ENCODE data around the gene PEX5L. TPM values are rescaled to one million over a fixed set of nuclear protein-coding genes. Genes with fewer than 3 reads are reported as not detected.

Gene PEX5L
- total RNA-seq, 1 experiment from 2014 or later = 0.33 TPM

- Histone ChIP-seq H3F3A (ENCODE audit: insufficient read depth, low read depth) (no peaks in the 10 kb centered on the region), H3K4me3 (no peak overlapping the region), H3K4me2 (no peak overlapping the region), H3K4me1 (replicated peaks; ENCODE audit: insufficient read depth) (no peaks in the 10 kb centered on the region), H3K9me2 (ENCODE audit: insufficient read depth) (no peaks in the 10 kb centered on the region), H3K36me3 (ENCODE audit: low read depth) (no peaks in the 10 kb centered on the region), H2AFZ (no peak overlapping the region; the same call in 1 of the 2 replicates), H3K9me3 (ENCODE audit: insufficient read depth, low read depth) (no peaks in the 10 kb centered on the region), H3K27me3 (ENCODE audit: insufficient read depth, low read depth) (no peaks in the 10 kb centered on the region), H4K20me1 (ENCODE audit: insufficient read depth) (no peaks in the 10 kb centered on the region), H3K27ac (no peak overlapping the region), H3K79me2 (ENCODE audit: low read depth) (no peaks in the 10 kb centered on the region)
- intact Hi-C loops (cut with micrococcal nuclease; ENCODE audit: unreplicated experiment) = no loop called here
- ChIA-PET CTCF (no interaction called here), POLR2A (ENCODE audit: unreplicated experiment) (no interaction called here)
- no peak for DNase-seq
- TF ChIP-seq, protein P1, sequence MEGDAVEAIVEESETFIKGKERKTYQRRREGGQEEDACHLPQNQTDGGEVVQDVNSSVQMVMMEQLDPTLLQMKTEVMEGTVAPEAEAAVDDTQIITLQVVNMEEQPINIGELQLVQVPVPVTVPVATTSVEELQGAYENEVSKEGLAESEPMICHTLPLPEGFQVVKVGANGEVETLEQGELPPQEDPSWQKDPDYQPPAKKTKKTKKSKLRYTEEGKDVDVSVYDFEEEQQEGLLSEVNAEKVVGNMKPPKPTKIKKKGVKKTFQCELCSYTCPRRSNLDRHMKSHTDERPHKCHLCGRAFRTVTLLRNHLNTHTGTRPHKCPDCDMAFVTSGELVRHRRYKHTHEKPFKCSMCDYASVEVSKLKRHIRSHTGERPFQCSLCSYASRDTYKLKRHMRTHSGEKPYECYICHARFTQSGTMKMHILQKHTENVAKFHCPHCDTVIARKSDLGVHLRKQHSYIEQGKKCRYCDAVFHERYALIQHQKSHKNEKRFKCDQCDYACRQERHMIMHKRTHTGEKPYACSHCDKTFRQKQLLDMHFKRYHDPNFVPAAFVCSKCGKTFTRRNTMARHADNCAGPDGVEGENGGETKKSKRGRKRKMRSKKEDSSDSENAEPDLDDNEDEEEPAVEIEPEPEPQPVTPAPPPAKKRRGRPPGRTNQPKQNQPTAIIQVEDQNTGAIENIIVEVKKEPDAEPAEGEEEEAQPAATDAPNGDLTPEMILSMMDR (conservative IDR thresholded peaks at IDR 0.05) = no peak
- TF ChIP-seq EZH2 (IDR thresholded peaks at IDR 0.05; ENCODE audit: low read depth) = no peak
- no TSS peak for BruUV-seq (replicated peaks)
These were observed 176.2 kb downstream of the PEX5L start for GRCh38 chr3:179860275-179861107.

DNA sequence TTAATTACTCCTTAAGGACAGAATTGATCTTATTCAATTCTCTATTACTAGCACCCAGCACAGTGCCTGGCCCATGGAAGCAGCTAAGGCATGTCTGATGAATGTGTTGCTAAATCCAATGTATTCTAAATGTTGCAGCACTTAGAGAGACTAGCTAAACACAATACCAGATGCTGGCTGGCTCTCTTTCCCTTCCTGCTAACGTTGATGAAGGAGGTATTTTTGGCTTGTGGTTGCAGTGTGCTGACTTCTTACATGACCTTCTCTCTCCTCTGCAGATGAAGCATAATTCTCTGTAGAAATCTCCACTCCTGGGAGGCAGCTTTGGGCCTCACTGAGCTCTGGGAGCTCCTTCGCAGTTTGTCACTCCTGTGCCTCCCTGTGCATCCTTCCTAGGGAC is 183.6 kb downstream of the PEX5L start:
- Histone ChIP-seq H3K4me1 (replicated peaks; ENCODE audit: insufficient read depth) (no peaks in the 10 kb centered on the region), H4K20me1 (ENCODE audit: insufficient read depth) (no peaks in the 10 kb centered on the region), H3K9me3 (ENCODE audit: insufficient read depth, low read depth) (no peaks in the 10 kb centered on the region), H2AFZ (no peak overlapping the region), H3K27me3 (ENCODE audit: insufficient read depth, low read depth) (no peaks in the 10 kb centered on the region), H3K27ac (no peak overlapping the region), H3K4me3 (no peak overlapping the region), H3K36me3 (ENCODE audit: low read depth) (no peaks in the 10 kb centered on the region), H3K4me2 (no peak overlapping the region), H3K9me2 (ENCODE audit: insufficient read depth) (no peaks in the 10 kb centered on the region), H3F3A (ENCODE audit: insufficient read depth, low read depth) (no peaks in the 10 kb centered on the region), H3K79me2 (ENCODE audit: low read depth) (no peaks in the 10 kb centered on the region)
- ChIA-PET CTCF (no interaction called here), POLR2A (ENCODE audit: unreplicated experiment) (interaction anchor here (0.6 kb wide), 1 partner anchor 736 kb away, joined by 3 read pairs; no protein-coding TSS in a partner anchor)
- intact Hi-C loops (cut with micrococcal nuclease; ENCODE audit: unreplicated experiment) = no loop called here
- no peak for TF ChIP-seq EZH2 (IDR thresholded peaks at IDR 0.05; ENCODE audit: low read depth)
- TF ChIP-seq, protein P1 (conservative IDR thresholded peaks at IDR 0.05) = no peak
- no peak for DNase-seq
- no TSS peak for BruUV-seq (replicated peaks)

GRCh38 chr3:179852142-179852905 is 184.4 kb downstream of the PEX5L start:
- no peak for TF ChIP-seq EZH2 (IDR thresholded peaks at IDR 0.05; ENCODE audit: low read depth)
- Histone ChIP-seq H3K27me3 (ENCODE audit: insufficient read depth, low read depth) (no peaks in the 10 kb centered on the region), H3K9me2 (ENCODE audit: insufficient read depth) (no peaks in the 10 kb centered on the region), H2AFZ (no peak overlapping the region), H4K20me1 (ENCODE audit: insufficient read depth) (no peaks in the 10 kb centered on the region), H3K79me2 (ENCODE audit: low read depth) (no peaks in the 10 kb centered on the region), H3K27ac (no peak overlapping the region), H3K4me1 (replicated peaks; ENCODE audit: insufficient read depth) (no peaks in the 10 kb centered on the region), H3K4me3 (no peak overlapping the region), H3F3A (ENCODE audit: insufficient read depth, low read depth) (no peaks in the 10 kb centered on the region), H3K9me3 (ENCODE audit: insufficient read depth, low read depth) (no peaks in the 10 kb centered on the region), H3K36me3 (ENCODE audit: low read depth) (no peaks in the 10 kb centered on the region), H3K4me2 (no peak overlapping the region)
- ChIA-PET POLR2A (ENCODE audit: unreplicated experiment) (interaction anchor here (0.5 kb wide), 1 partner anchor 486 kb away, joined by 6 read pairs; no protein-coding TSS in a partner anchor), CTCF (no interaction called here)
- no TSS peak for BruUV-seq (replicated peaks)
- intact Hi-C loops (cut with micrococcal nuclease; ENCODE audit: unreplicated experiment) = no loop called here
- no peak for DNase-seq

All from PC-9 (cell line).